ENCODE results near the gene OR2H2. TPM values are rescaled to one million over a fixed set of nuclear protein-coding genes. Genes with fewer than 3 reads are reported as not detected.

OR2H2 gene
- total RNA-seq, 2 experiments from 2014 or later: not detected

DNA sequence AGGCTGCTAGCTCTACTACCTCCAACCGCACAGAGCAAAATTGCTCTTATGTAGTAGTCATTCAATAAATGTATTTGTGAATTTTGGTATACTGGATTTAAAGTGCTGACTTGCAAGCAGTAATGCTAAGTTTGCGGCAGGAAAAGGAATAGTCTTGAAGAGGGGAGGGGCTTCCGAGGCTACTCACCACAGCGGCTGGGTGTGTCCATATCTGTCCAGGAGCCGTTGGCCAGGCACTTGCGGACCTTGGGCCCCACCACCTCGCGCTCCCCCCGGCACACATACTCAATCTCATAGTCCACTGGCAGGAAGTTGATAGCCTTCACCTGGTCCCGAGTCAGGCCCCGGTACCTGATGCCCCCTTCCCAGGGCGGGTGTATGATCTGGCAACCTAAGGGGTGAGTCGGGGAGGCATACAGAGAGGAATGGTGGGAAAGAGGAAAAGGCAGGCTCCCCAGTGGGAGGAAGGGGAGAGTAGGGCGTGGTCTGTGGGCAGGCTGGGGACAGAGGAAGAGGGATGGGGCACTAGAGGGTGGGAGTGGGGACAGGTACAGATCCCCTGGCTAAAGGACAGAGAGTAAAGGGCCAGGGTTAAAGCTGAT lies 46.4 kb downstream of the OR2H2 start:
- peak overlapping the region; percentile 90 for H3K4me2 ChIP-seq (ENCODE audit: low read length)
- no peak overlapping the region for H2AFZ ChIP-seq (ENCODE audit: low read length)
- H3K4me3 ChIP-seq (ENCODE audit: low read depth, low read length, poor library complexity, severe bottlenecking): no peak overlapping the region
- H3K9me2 ChIP-seq (ENCODE audit: insufficient read depth, low read length): no peaks in the 10 kb centered on the region
- no peak overlapping the region for H3K27ac ChIP-seq (ENCODE audit: low read depth, low read length, poor library complexity, severe bottlenecking)
- no peaks in the 10 kb centered on the region for H3K36me3 ChIP-seq (ENCODE audit: insufficient read depth, low read length)
- CTCF ChIA-PET (ENCODE audit: unreplicated experiment): interaction anchor here (0.5 kb wide), 1 partner anchor 335 kb away, joined by 9 read pairs; no protein-coding TSS in a partner anchor
- intact Hi-C loops (cut with micrococcal nuclease; ENCODE audit: unreplicated experiment): no loop called here
- no peak for TF ChIP-seq CTCF (conservative IDR thresholded peaks at IDR 0.05; ENCODE audit: low read length)
- TF ChIP-seq EZH2phosphoT487 (IDR thresholded peaks at IDR 0.05; ENCODE audit: borderline replicate concordance, low read depth, low read length): no peak
- H3K4me1 ChIP-seq (ENCODE audit: insufficient read depth, low read length, poor library complexity, severe bottlenecking): peaks cover 38% of the 10 kb centered on the region
- no peaks in the 10 kb centered on the region for H3K79me2 ChIP-seq (ENCODE audit: insufficient read depth, low read depth, low read length)
- H3K9me3 ChIP-seq (ENCODE audit: low read length): no peaks in the 10 kb centered on the region
- no TSS peak for BruUV-seq (replicated peaks)
- no peak for DNase-seq (ENCODE audit: low spot score)
- no peaks in the 10 kb centered on the region; the same call in 1 of the 2 replicates for H4K20me1 ChIP-seq (ENCODE audit: insufficient read depth, low read length)
- POLR2A ChIA-PET: no interaction called here

GRCh38 chr6:29631860-29632731 lies 47.2 kb downstream of the OR2H2 start:
- Histone ChIP-seq H3K27ac (ENCODE audit: low read depth, low read length, poor library complexity, severe bottlenecking) (no peak overlapping the region), H3K9me2 (ENCODE audit: insufficient read depth, low read length) (no peaks in the 10 kb centered on the region), H3K36me3 (ENCODE audit: insufficient read depth, low read length) (no peaks in the 10 kb centered on the region), H3K4me1 (ENCODE audit: insufficient read depth, low read length, poor library complexity, severe bottlenecking) (peaks cover 38% of the 10 kb centered on the region), H3K79me2 (ENCODE audit: insufficient read depth, low read depth, low read length) (no peaks in the 10 kb centered on the region), H4K20me1 (ENCODE audit: insufficient read depth, low read length) (no peaks in the 10 kb centered on the region; the same call in 1 of the 2 replicates), H3K9me3 (ENCODE audit: low read length) (no peaks in the 10 kb centered on the region), H2AFZ (ENCODE audit: low read length) (peak overlapping the region; percentile 42; the same call in 1 of the 2 replicates), H3K4me2 (ENCODE audit: low read length) (peak overlapping the region; percentile 90), H3K4me3 (ENCODE audit: low read depth, low read length, poor library complexity, severe bottlenecking) (peak overlapping the region; percentile 77)
- POLR2A ChIA-PET: interaction anchor here (0.7 kb wide), 1 partner anchor 17 kb away, joined by 6 read pairs; no protein-coding TSS in a partner anchor
- CTCF ChIA-PET (ENCODE audit: unreplicated experiment): interaction anchor here (0.6 to 2.1 kb wide), 2 partner anchors 18 to 32 kb away, joined by 3 to 8 read pairs; no protein-coding TSS in a partner anchor
- TF ChIP-seq EZH2phosphoT487 (IDR thresholded peaks at IDR 0.05; ENCODE audit: borderline replicate concordance, low read depth, low read length) (no peak), CTCF (conservative IDR thresholded peaks at IDR 0.05; ENCODE audit: low read length) (no peak)
- intact Hi-C loops (cut with micrococcal nuclease; ENCODE audit: unreplicated experiment): no loop called here
- no TSS peak for BruUV-seq (replicated peaks)
- peak; percentile 63 for DNase-seq (ENCODE audit: low spot score)
